HS-27A (cell line): ENCODE results near the gene MYO10.
"Not testable (repeated sequence)": the region's sequence is repeated elsewhere in the genome, so short reads cannot be mapped to it uniquely, and the experiment has no call there.

Experiments used
- DNase-seq: peaks from one replicate; pipeline ENCODE4 v3.0.0-alpha.2; 2012; ENCODE audit warnings: low read depth, missing footprints

MYO10 gene

GRCh38 chr5:16936150-16936988, at the start of gene MYO10:
Gene MYO10 (minus strand): TSS chr5:16936288. CDS start chr5:16935808, 480 bp downstream.
- peak; percentile 59 for DNase-seq

GRCh38 chr5:16985304-16985703, 49.2 kb upstream of the MYO10 start:
- DNase-seq: not testable (repeated sequence)

GRCh38 chr5:16983972-16984371, 47.9 kb upstream of the MYO10 start:
- no peak for DNase-seq

- DNase-seq: no peak
Measured at GRCh38 chr5:16983022-16983639, 47.0 kb upstream of the MYO10 start.

- no peak for DNase-seq
Measured at GRCh38 chr5:16981700-16982099, 45.6 kb upstream of the MYO10 start.

GRCh38 chr5:16980983-16981382, 44.9 kb upstream of the MYO10 start:
- no peak for DNase-seq

- no peak for DNase-seq
Measured at GRCh38 chr5:16978296-16978695, 42.2 kb upstream of the MYO10 start.

GRCh38 chr5:16976625-16977008, 40.5 kb upstream of the MYO10 start:
- no peak for DNase-seq

GRCh38 chr5:16975950-16976624, 40.0 kb upstream of the MYO10 start:
- DNase-seq: no peak

GRCh38 chr5:16974981-16975380, 38.9 kb upstream of the MYO10 start:
- no peak for DNase-seq

- DNase-seq: no peak
Measured at GRCh38 chr5:16970826-16971225, 34.7 kb upstream of the MYO10 start.

- DNase-seq: no peak
Measured at GRCh38 chr5:16970260-16970659, 34.2 kb upstream of the MYO10 start.

GRCh38 chr5:16965581-16965980, 29.5 kb upstream of the MYO10 start:
- DNase-seq: no peak

GRCh38 chr5:16963821-16964220, 27.7 kb upstream of the MYO10 start:
- DNase-seq: no peak

GRCh38 chr5:16961131-16961530, 25.0 kb upstream of the MYO10 start:
- no peak for DNase-seq

GRCh38 chr5:16957304-16958196, 21.5 kb upstream of the MYO10 start:
- DNase-seq: peak; percentile 82

- DNase-seq: no peak
Measured at GRCh38 chr5:16953729-16954128, 17.6 kb upstream of the MYO10 start.

- DNase-seq: no peak
Measured at GRCh38 chr5:16952968-16953671, 17.0 kb upstream of the MYO10 start.

- no peak for DNase-seq
Measured at GRCh38 chr5:16946725-16947124, 10.6 kb upstream of the MYO10 start.

GRCh38 chr5:16944816-16945562, 8.9 kb upstream of the MYO10 start:
- DNase-seq: no peak
